PC-9 (cell line): Measurements from ENCODE around the gene LAMA3.

Experiments
- CTCF ChIP-seq: fragments of 200-600 bp; sonication (generic); conservative IDR thresholded peaks from 2 replicates; pipeline ENCODE4 v1.6.1; 2017; ENCODE audit warnings: mixed run types, antibody characterized with exemption, mild to moderate bottlenecking, moderate library complexity
- EZH2 ChIP-seq: fragments of 200-600 bp; sonication (generic); IDR thresholded peaks from 2 replicates; pipeline ENCODE4 v1.8.0; 2017; ENCODE audit warnings: antibody characterized with exemption, low read depth

- TF ChIP-seq CTCF (no peak), EZH2 (no peak)
Measured at GRCh38 chr18:23876921-23877320, 187.7 kb downstream of the LAMA3 start.
